GM23338 (cell line): ENCODE data around the gene UBE2J1.

Experiments
- CREB1 ChIP-seq: fragments of 250-450 bp; sonication (Bioruptor Pico); IDR thresholded peaks from 2 replicates; pipeline ENCODE4 v1.5.0; 2020; ENCODE audit warnings: low read depth, mild to moderate bottlenecking, moderate library complexity
- CTCF ChIP-seq, 2 experiments: fragments of 200-600 bp in 1 of 2; sonication (generic) in 1 of 2; conservative IDR thresholded peaks; 2 replicates each; pipeline versions ENCODE4 v1.5.1 to v1.6.1; 2016 to 2017; ENCODE audit warnings: antibody characterized with exemption in 2 of 2, low read depth in 2 of 2, mild to moderate bottlenecking in 2 of 2, moderate library complexity in 1 of 2
- ETS1 ChIP-seq: IDR thresholded peaks from 2 replicates; pipeline ENCODE4 v1.6.1; 2016; ENCODE audit warnings: antibody characterized with exemption
- EZH2 ChIP-seq: fragments of 200-600 bp; sonication (generic); IDR thresholded peaks from one replicate; pipeline ENCODE4 v1.8.0; 2017; ENCODE audit warnings: antibody characterized with exemption, mild to moderate bottlenecking, low read depth; ENCODE audit not compliant: unreplicated experiment
- EZH2phosphoT487 ChIP-seq: fragments of 200-600 bp; sonication (generic); IDR thresholded peaks from one replicate; pipeline ENCODE4 v1.8.1; 2018; ENCODE audit warnings: antibody characterized with exemption; ENCODE audit not compliant: unreplicated experiment
- JUNB ChIP-seq: IDR thresholded peaks from one replicate; pipeline ENCODE4 v1.6.1; 2016; ENCODE audit warnings: antibody characterized with exemption; ENCODE audit not compliant: unreplicated experiment
- NANOG ChIP-seq: IDR thresholded peaks from 2 replicates; pipeline ENCODE4 v1.6.1; 2016; ENCODE audit warnings: antibody characterized with exemption, borderline replicate concordance
- POLR2AphosphoS5 ChIP-seq: IDR thresholded peaks from 2 replicates; pipeline ENCODE4 v1.6.1; 2016; ENCODE audit warnings: antibody characterized with exemption, low read depth
- REST ChIP-seq: IDR thresholded peaks from one replicate; pipeline ENCODE4 v1.6.1; 2018; ENCODE audit warnings: antibody characterized with exemption; ENCODE audit not compliant: unreplicated experiment
- STAT1 ChIP-seq: IDR thresholded peaks from one replicate; pipeline ENCODE4 v1.6.1; 2016; ENCODE audit warnings: antibody characterized with exemption; ENCODE audit not compliant: unreplicated experiment
- ZNF114 ChIP-seq: fragments of 250-450 bp; sonication (Bioruptor Pico); IDR thresholded peaks from 2 replicates; pipeline ENCODE4 v1.5.0; 2020; ENCODE audit warnings: mild to moderate bottlenecking, moderate library complexity
- ZNF331 ChIP-seq: fragments of 250-450 bp; sonication (Bioruptor Pico); IDR thresholded peaks from 2 replicates; pipeline ENCODE4 v1.5.0; 2020; ENCODE audit warnings: low read depth, mild to moderate bottlenecking, moderate library complexity
- ZNF462 ChIP-seq: fragments of 250-450 bp; sonication (Bioruptor Pico); IDR thresholded peaks from 2 replicates; pipeline ENCODE4 v1.5.0; 2020; ENCODE audit warnings: mild to moderate bottlenecking, moderate library complexity

GRCh38 chr6:89361171-89361570 lies 8.6 kb upstream of the UBE2J1 start:
- no peak for TF ChIP-seq CTCF (conservative IDR thresholded peaks at IDR 0.05; ENCODE audit: low read depth in 2 of 2)
- TF ChIP-seq REST, result no peak
- no peak for TF ChIP-seq EZH2
- TF ChIP-seq POLR2AphosphoS5, result no peak
- TF ChIP-seq ETS1, result no peak
- no peak for TF ChIP-seq EZH2phosphoT487
- TF ChIP-seq JUNB, result no peak
- no peak for TF ChIP-seq STAT1
- TF ChIP-seq NANOG, result no peak
- no peak for TF ChIP-seq CREB1
- TF ChIP-seq ZNF331 (CRISPR knock-in tag), result no peak
- TF ChIP-seq ZNF114 (CRISPR knock-in tag), result no peak
- no peak for TF ChIP-seq ZNF462 (CRISPR knock-in tag)
